Nucleus accumbens (tissue), 56 donors: ENCODE results near the gene TIFAB.

Experiments
- DNase-seq, 56 donors: peaks; one replicate each; lab custom pipeline; 2025; lab: John Stamatoyannopoulos, UW

TIFAB gene

GRCh38 chr5:135445306-135445985, 6.7 kb downstream of the TIFAB start:
- no peak for DNase-seq

GRCh38 chr5:135444881-135445280, 7.3 kb downstream of the TIFAB start:
- DNase-seq: no peak

- DNase-seq: no peak
Measured at GRCh38 chr5:135444360-135444759, 7.8 kb downstream of the TIFAB start.

- no peak for DNase-seq
Measured at GRCh38 chr5:135443161-135443960, 8.8 kb downstream of the TIFAB start.

GRCh38 chr5:135442431-135443160, 9.6 kb downstream of the TIFAB start:
- DNase-seq: no peak

- DNase-seq: no peak
Measured at GRCh38 chr5:135441919-135442318, 10.2 kb downstream of the TIFAB start.

GRCh38 chr5:135441350-135441831, 10.8 kb downstream of the TIFAB start:
- no peak for DNase-seq

GRCh38 chr5:135440916-135441315, 11.2 kb downstream of the TIFAB start:
- no peak for DNase-seq

- DNase-seq: no peak
Measured at GRCh38 chr5:135439231-135440205, 12.6 kb downstream of the TIFAB start.

GRCh38 chr5:135438636-135439221, 13.4 kb downstream of the TIFAB start:
- DNase-seq: no peak

- peak in 5 of 56 donors; percentile 22 to 45 (median 38) for DNase-seq
Measured at GRCh38 chr5:135437796-135438560, 14.2 kb downstream of the TIFAB start.

- no peak for DNase-seq
Measured at GRCh38 chr5:135437422-135437795, 14.7 kb downstream of the TIFAB start.

GRCh38 chr5:135436951-135437418, 15.2 kb downstream of the TIFAB start:
- no peak for DNase-seq

- no peak for DNase-seq
Measured at GRCh38 chr5:135435467-135436330, 16.5 kb downstream of the TIFAB start.

GRCh38 chr5:135434591-135435466, 17.3 kb downstream of the TIFAB start:
- no peak for DNase-seq

GRCh38 chr5:135433681-135434426, 18.3 kb downstream of the TIFAB start:
- DNase-seq: no peak
